Endometrial microvascular endothelial cells (primary cell): ENCODE results near the gene MYL5. TPM values are rescaled to one million over a fixed set of nuclear protein-coding genes. Genes with fewer than 3 reads are reported as not detected.

ENCODE experiments used
- in situ Hi-C: cut with HindIII; loops from 2 replicates; pipeline ENCODE4 v1.10.0; 2017; ENCODE audit warnings: low sequenced_read_pairs, low pct_unique_long_range_greater_than_20kb; ENCODE audit errors: inconsistent ontology term
- total RNA-seq: library from RNA; depleted of rRNA; stranded (reverse); fragments of >200 nt; gene quantifications from one replicate; pipeline ENCODE4 v1.2.3, GENCODE V29; 2015; ENCODE audit errors: inconsistent ontology term

The MYL5 gene
- 2.6 TPM for total RNA-seq

- in situ Hi-C loops = no loop called here
Observed at GRCh38 chr4:674172-675035, at the start of gene MYL5, which contains the start of gene ATP5ME. Gene MYL5 (plus strand): TSS chr4:674542. CDS start chr4:678027, 3,485 bp downstream. Gene ATP5ME (minus strand): TSS chr4:674276. CDS start chr4:674247, 29 bp downstream.

- in situ Hi-C loops = no loop called here
Observed at GRCh38 chr4:624705-625590, 49.4 kb upstream of the MYL5 start, which contains the start of gene PDE6B. Gene PDE6B (plus strand): TSS chr4:625573. CDS start chr4:625627, 54 bp downstream.

DNA sequence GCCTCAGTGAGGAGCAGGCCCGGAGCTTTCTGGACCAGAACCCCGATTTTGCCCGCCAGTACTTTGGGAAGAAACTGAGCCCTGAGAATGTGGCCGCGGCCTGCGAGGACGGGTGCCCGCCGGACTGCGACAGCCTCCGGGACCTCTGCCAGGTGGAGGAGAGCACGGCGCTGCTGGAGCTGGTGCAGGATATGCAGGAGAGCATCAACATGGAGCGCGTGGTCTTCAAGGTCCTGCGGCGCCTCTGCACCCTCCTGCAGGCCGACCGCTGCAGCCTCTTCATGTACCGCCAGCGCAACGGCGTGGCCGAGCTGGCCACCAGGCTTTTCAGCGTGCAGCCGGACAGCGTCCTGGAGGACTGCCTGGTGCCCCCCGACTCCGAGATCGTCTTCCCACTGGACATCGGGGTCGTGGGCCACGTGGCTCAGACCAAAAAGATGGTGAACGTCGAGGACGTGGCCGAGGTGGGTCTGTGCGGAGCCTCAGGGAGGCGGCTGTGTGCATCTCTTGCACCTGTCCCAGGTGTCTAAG is 48.6 kb upstream of the MYL5 start:
- in situ Hi-C loops = no loop called here

GRCh38 chr4:626201-627091 is 47.9 kb upstream of the MYL5 start:
- in situ Hi-C loops = no loop called here

GRCh38 chr4:627347-628125 is 46.8 kb upstream of the MYL5 start:
- in situ Hi-C loops = no loop called here

- in situ Hi-C loops = no loop called here
Observed at GRCh38 chr4:628311-628741, 46.0 kb upstream of the MYL5 start.

DNA sequence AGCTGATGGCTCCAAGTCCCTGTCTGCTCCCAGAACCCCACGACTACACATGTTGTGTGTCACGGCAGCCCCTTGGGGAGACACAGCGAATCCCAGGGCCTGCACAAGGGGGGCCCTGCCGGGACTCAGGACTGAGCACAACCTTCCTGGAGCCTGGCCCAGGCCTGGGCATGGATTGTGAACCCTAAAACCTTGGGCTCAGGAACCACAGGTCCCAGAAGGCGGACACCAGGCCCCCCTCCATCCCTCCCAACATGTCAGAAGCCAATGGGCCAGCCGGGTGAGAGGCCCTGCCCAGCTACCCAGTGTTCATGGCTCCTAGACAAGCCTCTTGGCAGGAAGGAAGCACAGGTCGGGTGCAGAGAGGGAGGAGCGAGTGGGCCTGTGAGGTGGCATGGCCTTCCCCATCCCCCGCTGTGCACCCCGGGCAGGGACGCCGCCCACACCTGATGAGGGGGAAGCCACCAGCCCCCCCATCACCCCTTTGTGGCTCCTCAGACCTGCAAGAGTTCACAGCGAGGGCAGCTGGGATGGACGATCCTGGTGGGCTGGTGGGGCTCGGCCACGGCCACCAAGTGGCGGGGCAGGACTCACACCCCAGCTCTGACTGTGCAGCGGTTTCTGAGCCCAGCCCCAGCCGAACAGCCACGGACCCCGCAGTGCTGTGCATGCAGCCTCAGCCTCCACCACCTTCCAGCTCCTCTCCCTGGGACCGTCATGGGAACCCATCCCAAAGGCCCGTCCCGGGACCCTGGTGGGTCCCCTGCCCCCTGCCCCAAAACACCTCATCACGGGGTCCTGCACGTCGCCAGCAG is 45.3 kb upstream of the MYL5 start:
- in situ Hi-C loops = no loop called here

DNA sequence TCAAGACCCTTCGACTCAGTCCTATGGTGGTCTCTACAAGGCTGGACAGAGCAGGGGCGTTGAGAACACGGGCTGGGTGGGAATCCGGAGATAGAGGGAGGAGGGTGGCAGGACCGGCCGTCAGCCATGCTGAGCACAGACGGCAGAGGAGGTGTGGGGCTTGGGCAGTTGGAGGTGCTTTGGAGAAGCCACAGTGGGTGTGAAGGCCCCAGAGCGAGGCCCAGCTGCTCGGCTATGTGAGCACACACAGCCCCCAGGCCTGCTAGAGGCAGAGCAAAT is 44.8 kb upstream of the MYL5 start:
- in situ Hi-C loops = no loop called here

DNA sequence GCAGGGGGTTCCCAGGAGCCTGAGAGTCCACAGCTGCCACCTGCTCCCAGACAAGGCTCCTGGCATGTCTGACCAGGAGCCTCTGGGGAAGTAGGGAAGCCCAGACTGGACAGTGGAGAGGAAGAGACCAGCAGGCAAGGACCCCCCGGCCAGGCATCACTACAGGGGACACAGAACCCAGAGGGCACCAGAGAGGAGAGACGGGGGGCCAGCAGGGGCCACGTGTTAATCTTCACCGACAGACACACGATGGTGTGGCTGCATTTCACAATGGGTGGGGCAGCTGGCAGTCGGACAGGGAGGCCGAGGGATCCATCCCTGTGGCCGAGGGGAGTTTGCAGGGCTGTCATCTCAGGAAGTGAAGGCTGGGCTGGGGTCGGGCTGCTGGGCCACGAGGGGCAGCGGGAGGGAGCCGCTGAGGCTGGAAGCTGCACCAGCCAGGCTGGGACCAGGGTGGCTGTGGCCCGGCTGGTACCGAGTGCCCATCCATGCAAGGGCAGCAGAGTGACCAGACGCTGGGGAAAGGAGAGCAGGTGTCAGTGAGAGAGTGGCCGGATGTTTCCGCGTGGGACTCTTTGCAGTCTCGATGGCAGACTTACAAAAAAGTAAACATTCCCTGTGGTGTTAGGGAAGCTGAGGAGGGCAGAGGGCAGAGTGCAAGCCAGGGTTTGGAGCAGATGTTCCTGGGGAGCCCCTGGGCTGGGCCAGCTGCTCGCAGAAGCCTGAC is 44.3 kb upstream of the MYL5 start:
- in situ Hi-C loops = no loop called here

- in situ Hi-C loops = no loop called here
Observed at GRCh38 chr4:630656-631055, 43.7 kb upstream of the MYL5 start.

- in situ Hi-C loops = no loop called here
Observed at GRCh38 chr4:632196-632790, 42.0 kb upstream of the MYL5 start.

- in situ Hi-C loops = no loop called here
Observed at GRCh38 chr4:632926-633325, 41.4 kb upstream of the MYL5 start.

GRCh38 chr4:633406-633805 is 40.9 kb upstream of the MYL5 start:
- in situ Hi-C loops = no loop called here

- in situ Hi-C loops = no loop called here
Observed at GRCh38 chr4:633976-634598, 40.3 kb upstream of the MYL5 start.

DNA sequence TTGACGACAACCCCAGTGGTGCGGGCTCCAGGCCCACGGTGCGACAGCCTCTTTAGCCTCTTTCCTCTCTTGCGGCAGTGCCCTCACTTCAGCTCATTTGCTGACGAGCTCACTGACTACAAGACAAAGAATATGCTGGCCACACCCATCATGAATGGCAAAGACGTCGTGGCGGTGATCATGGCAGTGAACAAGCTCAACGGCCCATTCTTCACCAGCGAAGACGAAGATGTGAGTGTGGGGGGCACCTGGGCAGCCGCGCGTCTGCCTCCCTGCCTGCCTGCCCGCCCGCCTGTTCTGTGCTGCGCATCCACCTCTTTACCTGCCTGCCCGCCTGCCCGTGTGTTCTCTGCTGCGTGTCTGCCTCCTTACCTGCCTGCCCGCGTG is 39.8 kb upstream of the MYL5 start:
- in situ Hi-C loops = no loop called here
